Left lobe of liver (tissue), 2 donors: Measurements from ENCODE around the gene GLIPR1L2. TPM values are rescaled to one million over a fixed set of nuclear protein-coding genes. Genes with fewer than 3 reads are reported as not detected.
"Not testable (repeated sequence)": the region's sequence is repeated elsewhere in the genome, so short reads cannot be mapped to it uniquely, and the experiment has no call there.

Experiments
- ATAC-seq: fragments of 200-7000 bp; cut with Tn5 transposase; one replicate; pipeline ENCODE4 v1.9.1; 2020; ENCODE audit warnings: mild to moderate bottlenecking, moderate library complexity
- DNase-seq: peaks from one replicate; pipeline ENCODE4 v3.0.0-alpha.2; 2020; ENCODE audit warnings: low spot score
- total RNA-seq: library from RNA; stranded (reverse); gene quantifications from one replicate; pipeline ENCODE4 v1.2.1, GENCODE V29; 2021
- donor health status: DM: no; HTN: no; CAD: no; lungs with moderate emphysema.
- donor health status: DM: no; HTN: yes; CAD: no.

The GLIPR1L2 gene
- total RNA-seq, 1 donor from 2014 or later: 0.28 TPM

GRCh38 chr12:75432924-75433323 lies 42.0 kb downstream of the GLIPR1L2 start:
- no peak for DNase-seq
- no peak for ATAC-seq

- ATAC-seq (peak; percentile 47), DNase-seq (no peak)
Observed at GRCh38 chr12:75437564-75437963, 46.7 kb downstream of the GLIPR1L2 start.

GRCh38 chr12:75438059-75438754 lies 47.3 kb downstream of the GLIPR1L2 start:
- ATAC-seq: no peak
- no peak for DNase-seq

- ATAC-seq (no peak), DNase-seq (no peak)
Observed at GRCh38 chr12:75439048-75439447, 48.2 kb downstream of the GLIPR1L2 start.

GRCh38 chr12:75439930-75440329 lies 49.0 kb downstream of the GLIPR1L2 start:
- ATAC-seq (no peak), DNase-seq (no peak)

GRCh38 chr12:75441687-75442449 lies 51.0 kb downstream of the GLIPR1L2 start:
- DNase-seq, ATAC-seq: not testable (repeated sequence)

GRCh38 chr12:75442454-75442853 lies 51.6 kb downstream of the GLIPR1L2 start:
- ATAC-seq, DNase-seq: not testable (repeated sequence)

GRCh38 chr12:75443709-75444108 lies 52.8 kb downstream of the GLIPR1L2 start:
- ATAC-seq (no peak), DNase-seq (no peak)

GRCh38 chr12:75444429-75445136 lies 53.7 kb downstream of the GLIPR1L2 start:
- DNase-seq (no peak), ATAC-seq (no peak)

GRCh38 chr12:75445137-75445507 lies 54.2 kb downstream of the GLIPR1L2 start:
- not testable (repeated sequence) for DNase-seq, ATAC-seq

- DNase-seq (no peak), ATAC-seq (no peak)
Observed at GRCh38 chr12:75446857-75447256, 56.0 kb downstream of the GLIPR1L2 start.

- no peak for DNase-seq
- ATAC-seq: no peak
Observed at GRCh38 chr12:75447691-75448393, 57.0 kb downstream of the GLIPR1L2 start.

- ATAC-seq (no peak), DNase-seq (no peak)
Observed at GRCh38 chr12:75452675-75453330, 61.9 kb downstream of the GLIPR1L2 start.

GRCh38 chr12:75455839-75456238 lies 65.0 kb downstream of the GLIPR1L2 start:
- ATAC-seq: no peak
- DNase-seq: no peak

GRCh38 chr12:75457191-75457590 lies 66.3 kb downstream of the GLIPR1L2 start:
- ATAC-seq (no peak), DNase-seq (no peak)

- not testable (repeated sequence) for ATAC-seq, DNase-seq
Observed at GRCh38 chr12:75457866-75458265, 67.0 kb downstream of the GLIPR1L2 start.

- no peak for ATAC-seq
- DNase-seq: no peak
Observed at GRCh38 chr12:75459755-75460154, 68.9 kb downstream of the GLIPR1L2 start.

GRCh38 chr12:75460204-75460603 lies 69.3 kb downstream of the GLIPR1L2 start:
- ATAC-seq: no peak
- no peak for DNase-seq

- ATAC-seq (no peak), DNase-seq (no peak)
Observed at GRCh38 chr12:75471902-75472890, 81.3 kb downstream of the GLIPR1L2 start.
